ACHN (cell line): ENCODE results near the gene B3GLCT.
"Not testable (repeated sequence)": the region's sequence is repeated elsewhere in the genome, so short reads cannot be mapped to it uniquely, and the experiment has no call there.

Source experiments
- DNase-seq: peaks from one replicate; pipeline ENCODE4 v3.0.0-alpha.2; 2015
- in situ Hi-C: cut with HindIII; loops from 2 replicates; pipeline ENCODE4 v1.10.0; 2017; ENCODE audit warnings: low sequenced_read_pairs, low pct_ligation_motif_present, low pct_unique_long_range_greater_than_20kb

B3GLCT gene

GRCh38 chr13:31322702-31323405, 123.1 kb downstream of the B3GLCT start:
- DNase-seq: no peak
- in situ Hi-C loops: no loop called here

- in situ Hi-C loops: no loop called here
- DNase-seq: no peak
Observed at GRCh38 chr13:31327182-31327860, 127.5 kb downstream of the B3GLCT start.

- in situ Hi-C loops: no loop called here
- no peak for DNase-seq
Observed at GRCh38 chr13:31328549-31329235, 128.9 kb downstream of the B3GLCT start.

- no peak for DNase-seq
- in situ Hi-C loops: no loop called here
Observed at GRCh38 chr13:31330236-31330635, 130.5 kb downstream of the B3GLCT start.

GRCh38 chr13:31331068-31331467, 131.3 kb downstream of the B3GLCT start:
- in situ Hi-C loops: no loop called here
- no peak for DNase-seq

- in situ Hi-C loops: no loop called here
Observed at GRCh38 chr13:31334547-31334946, 134.8 kb downstream of the B3GLCT start.

GRCh38 chr13:31334994-31335557, 135.3 kb downstream of the B3GLCT start:
- no peak for DNase-seq
- in situ Hi-C loops: no loop called here

More at GRCh38 chr13:31334547-31334946, 134.8 kb downstream of the B3GLCT start:
- no peak for DNase-seq

GRCh38 chr13:31339616-31340015, 139.8 kb downstream of the B3GLCT start:
- DNase-seq, in situ Hi-C loops: not testable (repeated sequence)

- DNase-seq, in situ Hi-C loops: not testable (repeated sequence)
Observed at GRCh38 chr13:31340848-31341247, 141.1 kb downstream of the B3GLCT start.

GRCh38 chr13:31346891-31347290, 147.1 kb downstream of the B3GLCT start:
- in situ Hi-C loops: no loop called here
- DNase-seq: no peak

- no peak for DNase-seq
- in situ Hi-C loops: no loop called here
Observed at GRCh38 chr13:31349156-31349555, 149.4 kb downstream of the B3GLCT start.

GRCh38 chr13:31350560-31350959, 150.8 kb downstream of the B3GLCT start:
- in situ Hi-C loops: no loop called here
- DNase-seq: no peak

- no peak for DNase-seq
- in situ Hi-C loops: no loop called here
Observed at GRCh38 chr13:31351376-31351775, 151.6 kb downstream of the B3GLCT start.

- in situ Hi-C loops: no loop called here
- no peak for DNase-seq
Observed at GRCh38 chr13:31352467-31352866, 152.7 kb downstream of the B3GLCT start.

- in situ Hi-C loops: no loop called here
Observed at GRCh38 chr13:31355001-31355400, 155.2 kb downstream of the B3GLCT start.

GRCh38 chr13:31356991-31357390, 157.2 kb downstream of the B3GLCT start:
- in situ Hi-C loops: no loop called here
- no peak for DNase-seq

More at GRCh38 chr13:31355001-31355400, 155.2 kb downstream of the B3GLCT start:
- no peak for DNase-seq

- in situ Hi-C loops: no loop called here
- DNase-seq: no peak
Observed at GRCh38 chr13:31357581-31357980, 157.8 kb downstream of the B3GLCT start.

GRCh38 chr13:31361673-31362072, 161.9 kb downstream of the B3GLCT start:
- no peak for DNase-seq
- in situ Hi-C loops: no loop called here

- DNase-seq: no peak
- in situ Hi-C loops: no loop called here
Observed at GRCh38 chr13:31365630-31366029, 165.9 kb downstream of the B3GLCT start.
